OCI-M1 (cell line): Measurements from ENCODE around the gene ADH5.
"Not testable (repeated sequence)": the region's sequence is repeated elsewhere in the genome, so short reads cannot be mapped to it uniquely, and the experiment has no call there.

Source experiments
- DNase-seq: peaks from one replicate; lab custom pipeline; 2025; lab: John Stamatoyannopoulos, UW

ADH5 gene

GRCh38 chr4:99084595-99084994, 4.0 kb downstream of the ADH5 start:
- no peak for DNase-seq

- DNase-seq = no peak
Observed at GRCh38 chr4:99082192-99082591, 6.4 kb downstream of the ADH5 start.

DNA sequence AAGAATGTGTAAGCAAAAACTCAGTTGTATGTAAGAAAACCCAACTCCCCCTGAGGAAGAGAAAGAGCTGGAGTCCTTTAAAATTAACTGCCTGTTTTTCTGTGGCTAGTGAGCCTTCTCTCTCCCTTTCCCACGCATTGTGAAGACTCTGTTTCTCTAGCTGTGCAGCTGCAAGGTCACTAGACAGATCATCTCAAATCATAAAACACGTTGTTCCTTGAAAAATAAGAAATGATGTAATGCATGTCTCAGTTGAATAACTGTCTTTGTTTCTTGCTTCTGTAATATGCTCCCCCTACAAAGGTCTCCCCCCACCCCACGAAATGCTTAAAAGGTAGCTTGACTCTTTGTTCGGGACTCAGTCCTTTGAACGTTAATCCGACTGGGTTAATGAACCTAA, 7.7 kb downstream of the ADH5 start:
- not testable (repeated sequence) for DNase-seq

- DNase-seq = no peak
Observed at GRCh38 chr4:99079625-99080295, 8.8 kb downstream of the ADH5 start.

DNA sequence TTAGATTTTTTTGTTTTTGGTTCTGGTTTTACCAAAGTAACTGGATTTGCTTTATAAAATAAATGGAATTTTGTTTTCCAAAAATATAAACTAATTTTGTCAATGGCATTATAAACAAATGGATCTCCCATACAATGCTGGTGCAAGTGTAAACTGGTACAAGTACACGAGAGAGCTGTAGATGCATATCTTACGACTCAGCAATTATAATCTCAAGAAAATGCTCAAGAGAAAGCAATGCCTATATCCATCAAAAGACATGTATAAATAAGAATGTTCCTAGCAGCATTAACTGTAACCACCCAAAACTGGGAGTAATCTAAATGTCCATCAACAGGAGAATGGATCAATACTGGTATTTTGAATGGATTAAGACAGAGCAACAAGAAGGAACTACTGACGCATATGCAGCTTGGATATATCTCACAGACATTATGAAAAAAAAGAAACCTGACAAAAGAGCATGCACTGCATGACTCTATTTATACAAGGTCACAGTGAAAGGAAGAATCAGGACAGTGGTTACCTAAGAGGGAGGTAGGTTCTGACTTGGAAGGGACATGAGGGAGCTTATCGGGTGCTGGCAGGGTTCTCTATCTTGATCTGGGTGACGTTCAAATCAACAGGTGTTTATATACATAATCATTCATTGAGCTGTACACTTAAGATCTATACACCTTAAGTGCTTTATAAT, 9.5 kb downstream of the ADH5 start:
- no peak for DNase-seq

DNA sequence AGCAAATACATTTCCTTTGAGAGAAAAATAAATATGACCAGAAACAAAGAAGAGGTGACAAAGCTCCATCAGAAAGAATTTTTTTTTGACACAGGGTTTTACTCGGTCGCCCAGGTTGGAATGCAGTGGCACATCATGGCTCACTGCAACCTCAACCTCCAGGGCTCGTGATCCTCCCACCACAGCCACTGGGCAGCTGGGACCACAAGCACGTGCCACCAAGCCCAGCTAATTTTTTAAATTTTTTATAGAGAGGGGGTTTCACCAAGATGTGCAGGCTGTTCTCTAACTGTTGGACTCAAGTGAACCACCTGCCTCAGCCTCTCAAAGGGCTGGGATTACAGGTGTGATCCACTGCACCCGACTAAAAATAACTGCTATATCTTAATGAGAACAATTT, 10.3 kb downstream of the ADH5 start:
- DNase-seq = no peak

- no peak for DNase-seq
Observed at GRCh38 chr4:99077177-99077576, 11.4 kb downstream of the ADH5 start.

DNA sequence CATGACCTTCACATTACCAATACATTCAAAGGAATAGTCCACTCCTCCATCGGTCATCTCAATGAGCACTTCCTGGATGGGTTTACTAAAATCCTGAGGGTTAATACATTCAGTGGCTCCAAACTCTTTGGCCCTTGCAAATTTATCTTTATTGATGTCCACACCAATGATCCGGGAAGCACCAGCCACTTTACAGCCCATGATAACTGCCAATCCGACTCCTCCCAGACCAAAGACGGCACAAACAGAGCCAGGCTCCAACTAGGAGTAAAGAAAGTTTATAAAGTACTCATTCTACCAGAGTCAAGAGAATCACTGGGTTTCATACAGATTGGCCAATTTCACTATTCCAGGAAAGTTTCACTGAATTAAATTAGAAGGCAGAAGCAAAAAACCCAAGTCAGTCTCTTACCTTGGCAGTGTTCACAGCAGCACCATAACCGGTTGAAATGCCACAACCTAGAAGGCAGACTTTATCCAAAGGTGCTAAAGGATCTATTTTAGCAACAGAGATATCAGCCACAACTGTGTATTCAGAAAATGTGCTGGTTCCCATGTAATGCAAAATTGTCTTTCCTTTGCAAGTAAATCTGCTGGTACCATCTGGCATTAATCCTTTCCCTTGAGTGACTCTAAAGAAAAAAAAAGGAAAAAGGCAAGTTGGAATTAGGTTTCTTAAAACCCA, 12.2 kb downstream of the ADH5 start:
- no peak for DNase-seq

- DNase-seq = no peak
Observed at GRCh38 chr4:99074816-99075215, 13.8 kb downstream of the ADH5 start.

GRCh38 chr4:99071159-99071558, 17.4 kb downstream of the ADH5 start:
- DNase-seq = no peak

DNA sequence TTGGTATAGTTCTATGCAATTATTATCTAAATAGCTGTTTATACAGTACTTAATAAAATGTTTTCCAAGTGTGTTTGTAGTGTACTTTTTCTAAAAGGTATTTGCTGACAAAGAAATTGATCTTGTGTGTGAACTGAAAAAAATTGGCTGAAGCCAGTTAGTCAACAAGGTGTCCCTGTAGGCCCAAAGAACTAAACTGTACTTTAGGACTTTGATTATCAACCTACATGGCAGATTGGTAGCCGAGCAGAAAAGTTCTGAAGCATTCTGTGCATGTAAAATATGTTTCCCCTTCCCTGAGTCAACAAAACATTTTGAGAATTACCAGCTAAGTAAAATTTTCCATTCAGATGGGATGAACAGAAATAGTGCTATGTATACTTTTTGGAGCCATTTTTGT, 21.0 kb downstream of the ADH5 start:
- DNase-seq = no peak

DNA sequence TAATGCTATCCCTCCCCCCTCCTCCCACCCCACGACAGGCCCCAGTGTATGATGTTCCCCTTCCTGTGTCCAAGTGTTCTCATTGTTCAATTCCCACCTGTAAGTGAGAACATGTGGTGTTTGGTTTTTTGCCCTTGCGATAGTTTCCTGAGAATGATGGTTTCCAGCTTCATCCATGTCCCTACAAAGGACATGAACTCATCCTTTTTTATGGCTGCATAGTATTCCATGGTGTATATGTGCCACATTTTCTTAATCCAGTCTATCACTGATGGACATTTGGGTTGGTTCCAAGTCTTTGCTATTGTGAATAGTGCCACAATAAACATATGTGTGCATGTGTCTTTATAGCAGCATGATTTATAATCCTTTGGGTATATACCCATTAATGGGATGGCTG, 23.1 kb downstream of the ADH5 start:
- not testable (repeated sequence) for DNase-seq

GRCh38 chr4:99062120-99062519, 26.5 kb downstream of the ADH5 start:
- DNase-seq = no peak

GRCh38 chr4:99061048-99061700, 27.4 kb downstream of the ADH5 start:
- no peak for DNase-seq

DNA sequence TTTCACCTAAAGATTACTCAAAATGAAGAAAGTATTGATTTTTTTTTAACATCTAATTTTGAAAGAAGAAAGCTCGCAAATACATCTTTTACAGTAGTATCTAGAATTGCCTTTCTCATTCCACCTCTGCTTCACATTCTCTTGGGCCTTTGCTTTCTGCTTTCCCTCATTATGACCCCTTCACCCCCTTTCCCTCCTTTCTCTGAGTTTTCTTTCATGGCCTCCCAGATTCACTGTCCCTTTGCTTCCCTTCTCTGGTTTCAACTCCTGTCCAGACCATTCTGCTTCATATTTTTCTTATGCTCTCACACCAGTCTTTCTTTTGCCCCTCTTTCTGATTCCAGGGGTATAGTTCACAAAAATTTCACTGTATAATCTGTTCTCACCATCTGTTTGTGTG, 29.0 kb downstream of the ADH5 start:
- no peak for DNase-seq

DNA sequence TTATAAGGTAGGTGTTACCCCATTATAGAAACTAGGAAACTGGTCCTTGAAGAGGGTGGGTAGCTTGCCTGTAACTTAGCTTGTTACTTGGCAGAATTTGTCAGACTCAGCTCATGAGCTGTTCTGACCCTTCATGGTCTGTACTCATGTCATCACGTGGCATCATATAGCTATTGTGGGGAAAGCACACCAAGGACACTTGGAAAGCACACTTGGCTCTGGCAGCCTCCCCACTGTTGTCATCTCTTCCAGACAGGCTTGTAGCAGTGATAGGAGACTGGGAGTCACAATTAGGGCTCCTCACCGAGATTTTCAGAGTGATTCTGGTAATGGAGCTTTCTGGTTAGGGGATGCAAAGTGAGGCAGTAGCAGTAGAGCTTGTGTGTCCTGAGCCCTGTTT, 30.4 kb downstream of the ADH5 start:
- no peak for DNase-seq

GRCh38 chr4:99054428-99054994, 34.1 kb downstream of the ADH5 start:
- DNase-seq = no peak

DNA sequence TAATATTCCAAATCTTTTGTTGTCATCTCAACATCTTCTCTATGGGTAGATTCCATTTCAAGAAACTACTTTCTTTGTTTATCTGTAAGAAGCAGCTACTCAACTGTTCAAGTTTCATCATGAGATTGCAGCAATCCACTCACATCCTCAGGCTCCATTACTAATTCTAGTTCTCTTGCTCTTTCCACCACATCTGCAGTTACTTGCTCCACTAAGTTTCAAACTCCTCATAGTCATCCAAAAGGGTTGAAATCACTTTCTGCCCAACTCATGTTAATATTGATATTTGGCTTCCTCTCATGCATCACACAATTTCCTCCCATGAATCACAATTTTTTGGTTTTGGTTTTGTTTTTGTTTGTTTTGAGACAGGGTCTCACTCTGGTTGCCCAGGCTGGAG, 35.7 kb downstream of the ADH5 start:
- DNase-seq = peak; percentile 16

DNA sequence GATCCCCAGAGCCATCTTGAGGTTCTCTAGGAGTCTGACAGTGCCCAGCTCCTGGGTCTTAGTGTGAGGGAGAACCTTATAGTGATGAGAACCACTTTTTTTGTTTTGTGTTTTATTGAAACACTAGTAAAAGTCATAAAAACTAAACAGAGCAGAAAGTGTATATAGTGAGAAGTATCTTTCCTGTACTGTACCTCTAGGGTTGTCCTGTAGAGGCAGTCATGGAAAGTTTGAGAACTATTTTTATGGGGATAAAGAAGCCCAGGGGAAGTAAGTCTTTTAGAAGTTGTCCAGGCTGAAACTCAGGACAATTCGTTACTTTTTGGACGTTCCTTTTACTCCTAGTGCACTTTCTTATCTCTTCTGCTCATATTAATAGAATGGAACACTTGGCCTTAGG, 40.9 kb downstream of the ADH5 start:
- peak; percentile 15 for DNase-seq

DNA sequence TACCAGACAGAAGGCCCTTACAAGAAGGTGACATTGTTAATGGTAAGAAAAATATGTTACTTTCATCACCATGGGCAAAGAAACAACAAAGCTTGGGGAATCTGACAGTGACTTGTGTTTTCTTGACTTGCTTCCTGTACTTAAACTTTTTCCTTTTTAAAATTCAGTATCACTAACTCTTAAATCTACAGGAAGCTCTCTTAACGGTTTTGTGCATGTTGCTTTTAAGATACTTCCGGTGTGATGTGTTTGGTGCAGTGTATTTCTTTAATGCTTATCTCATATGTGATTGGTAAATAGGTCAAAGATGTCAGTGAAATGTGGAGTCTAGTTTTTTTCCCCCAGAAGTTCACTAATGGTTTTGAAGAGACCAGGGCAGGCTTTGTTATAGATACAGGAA, 45.2 kb downstream of the ADH5 start:
- DNase-seq = no peak

GRCh38 chr4:99038213-99038612, 50.4 kb downstream of the ADH5 start:
- DNase-seq = no peak

DNA sequence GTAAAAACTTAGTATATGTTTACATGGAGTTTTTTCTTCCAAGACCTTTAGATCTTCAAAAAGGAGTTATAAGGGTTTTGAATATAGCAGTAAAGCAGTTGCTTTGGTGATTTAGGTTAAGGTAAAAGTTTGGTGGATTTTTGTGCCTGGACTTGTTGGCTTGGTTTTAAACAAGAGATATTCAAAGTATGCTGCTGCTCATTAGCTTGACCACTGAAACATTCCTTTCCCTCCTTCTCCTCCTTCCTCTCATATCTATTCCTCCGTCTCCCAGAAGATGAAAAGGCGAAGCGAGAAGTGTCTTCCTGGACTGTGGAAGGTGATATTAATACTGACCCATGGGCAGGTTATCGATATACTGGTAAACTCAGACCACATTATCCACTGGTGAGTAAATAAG, 54.6 kb downstream of the ADH5 start:
- DNase-seq = no peak

GRCh38 chr4:99029852-99030251, 58.7 kb downstream of the ADH5 start:
- peak; percentile 49 for DNase-seq
